CD4-positive, alpha-beta T cell (primary cell): ENCODE results near the gene ZNF438. TPM values are rescaled to one million over a fixed set of nuclear protein-coding genes. Genes with fewer than 3 reads are reported as not detected.

Source experiments
- ATAC-seq: fragments of 200-7000 bp; cut with Tn5 transposase; one replicate; pipeline ENCODE4 v1.10.0; 2022; ENCODE audit warnings: mild to moderate bottlenecking; ENCODE audit not compliant: poor library complexity
- CTCF ChIA-PET: fragments of 350-600 bp; sonication (Branson Sonifier 250); formaldehyde crosslinking; loops from one replicate; lab custom pipeline; 2021; ENCODE audit warnings: antibody characterized with exemption, inconsistent platforms; lab: Charles Lee
- POLR2A ChIA-PET: fragments of 350-600 bp; sonication (Branson Sonifier 250); formaldehyde crosslinking; loops from one replicate; lab custom pipeline; 2021; ENCODE audit warnings: antibody characterized with exemption, inconsistent platforms; lab: Charles Lee
- DNase-seq, 14 experiments: peaks; one replicate each; pipeline ENCODE4 v3.0.0-alpha.2; 2013 to 2020; ENCODE audit warnings: mixed read lengths in 2 of 14
- H3K27ac ChIP-seq, 2 donors: one replicate each; pipeline versions ENCODE4 v1.5.1 to v1.7.0; 2013; ENCODE audit warnings: low read length in 2 of 2, low read depth in 1 of 2, mild to moderate bottlenecking in 1 of 2
- H3K27me3 ChIP-seq, 2 experiments: 1 replicate in 1 of 2; 2 replicates in 1 of 2; pipeline versions ENCODE4 v1.6.1 to v1.7.0; 2013; ENCODE audit warnings: low read length in 2 of 2, control low read depth in 1 of 2, mild to moderate bottlenecking in 1 of 2, moderate library complexity in 1 of 2; ENCODE audit not compliant: insufficient read depth in 2 of 2, control insufficient read depth in 1 of 2
- H3K36me3 ChIP-seq: one replicate; pipeline ENCODE4 v1.6.1; 2013; ENCODE audit warnings: low read length, control low read depth; ENCODE audit not compliant: insufficient read depth
- H3K4me1 ChIP-seq: one replicate; pipeline ENCODE4 v1.6.1; 2013; ENCODE audit warnings: low read length, control low read depth; ENCODE audit not compliant: insufficient read depth
- H3K4me3 ChIP-seq: one replicate; pipeline ENCODE4 v1.5.1; 2013; ENCODE audit warnings: mild to moderate bottlenecking, low read length, moderate library complexity
- H3K9me3 ChIP-seq, 2 experiments: 1 replicate in 1 of 2; 2 replicates in 1 of 2; pipeline versions ENCODE4 v1.6.1 to v1.7.0; 2013; ENCODE audit warnings: low read length in 2 of 2, mild to moderate bottlenecking in 2 of 2, control low read depth in 1 of 2, moderate library complexity in 1 of 2; ENCODE audit not compliant: control insufficient read depth in 1 of 2, insufficient read depth in 1 of 2
- H3K27ac Mint-ChIP-seq: one replicate; pipeline ENCODE4 v1.8.0; 2020; ENCODE audit warnings: mixed read lengths
- H3K27me3 Mint-ChIP-seq: one replicate; pipeline ENCODE4 v1.8.0; 2021; ENCODE audit warnings: mixed read lengths
- H3K36me3 Mint-ChIP-seq: one replicate; pipeline ENCODE4 v1.8.0; 2021; ENCODE audit warnings: low read depth, mixed read lengths
- H3K4me1 Mint-ChIP-seq: one replicate; pipeline ENCODE4 v1.8.0; 2021; ENCODE audit warnings: low read depth, mixed read lengths
- H3K4me3 Mint-ChIP-seq: one replicate; pipeline ENCODE4 v1.8.0; 2020; ENCODE audit warnings: mild to moderate bottlenecking, mixed read lengths
- H3K9me3 Mint-ChIP-seq: one replicate; pipeline ENCODE4 v1.8.0; 2020; ENCODE audit warnings: mixed read lengths
- intact Hi-C, 2 experiments: fragments of 100-400 bp; cut with DNase I in 1 of 2; cut with micrococcal nuclease in 1 of 2; formaldehyde crosslinking; loops; one replicate each; pipeline versions ENCODE4 v1.15.1 to v1.9.0; 2023 to 2025; cut with DNase I, micrococcal nuclease
- total RNA-seq, 174 experiments: library from RNA in 2 of 174; stranded (reverse) in 2 of 174; gene quantifications; one replicate each; pipeline ENCODE4 v1.2.3 and lab custom pipeline; 2021 to 2026
- TF ChIP-seq, protein P1 (sequence below): fragments of 200-600 bp; IDR thresholded peaks from one replicate; pipeline ENCODE4 v1.8.0; 2022; ENCODE audit warnings: antibody characterized with exemption, mild to moderate bottlenecking

ZNF438 gene
- total RNA-seq, 2 experiments from 2014 or later: 1.9 to 2.0 TPM

DNA sequence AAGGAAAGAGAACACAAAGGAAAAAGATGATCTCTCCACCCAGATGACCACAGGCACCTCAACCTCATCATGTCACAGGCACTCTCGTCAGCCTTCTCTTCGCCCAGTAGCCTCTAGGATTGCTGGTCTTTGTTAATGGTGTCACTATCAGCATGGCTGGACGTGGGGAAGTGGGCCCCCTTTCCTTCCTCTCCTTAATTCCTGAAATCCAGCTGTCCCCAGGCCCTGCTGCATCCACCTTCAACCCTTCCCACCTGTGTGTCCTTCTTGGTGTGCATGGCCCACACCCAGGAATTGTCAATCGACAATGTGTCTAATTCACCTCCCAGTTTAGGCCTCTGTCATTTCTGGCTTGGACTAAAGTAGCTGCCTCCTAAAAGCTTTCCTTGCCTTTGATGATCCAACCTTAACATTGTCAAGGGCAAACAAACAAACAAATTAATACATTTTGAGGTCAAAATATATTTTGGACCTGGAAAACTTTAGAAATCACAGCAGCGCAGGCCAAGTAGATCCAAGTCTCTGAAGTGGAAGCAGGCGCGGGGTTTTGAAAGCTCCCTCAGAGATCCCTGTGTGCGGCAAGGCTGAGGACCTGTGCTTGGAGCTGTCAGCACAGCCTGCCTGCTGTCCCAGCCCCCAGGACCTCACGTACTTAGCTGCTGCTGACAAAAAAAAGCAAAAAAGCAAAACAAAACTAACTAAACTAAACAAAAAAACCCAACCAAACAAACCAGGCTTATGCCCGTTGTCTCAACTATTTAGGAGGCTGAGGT, 208.8 kb downstream of the ZNF438 start:
- H3K4me3 ChIP-seq: no peak overlapping the region
- intact Hi-C loops: no loop called here
- no peak overlapping the region for H3K27ac Mint-ChIP-seq
- H3K36me3 Mint-ChIP-seq: no peaks in the 10 kb centered on the region
- DNase-seq (no peak), ATAC-seq (no peak)
- no peaks in the 10 kb centered on the region for H3K27me3 ChIP-seq
- TF ChIP-seq, protein P1, sequence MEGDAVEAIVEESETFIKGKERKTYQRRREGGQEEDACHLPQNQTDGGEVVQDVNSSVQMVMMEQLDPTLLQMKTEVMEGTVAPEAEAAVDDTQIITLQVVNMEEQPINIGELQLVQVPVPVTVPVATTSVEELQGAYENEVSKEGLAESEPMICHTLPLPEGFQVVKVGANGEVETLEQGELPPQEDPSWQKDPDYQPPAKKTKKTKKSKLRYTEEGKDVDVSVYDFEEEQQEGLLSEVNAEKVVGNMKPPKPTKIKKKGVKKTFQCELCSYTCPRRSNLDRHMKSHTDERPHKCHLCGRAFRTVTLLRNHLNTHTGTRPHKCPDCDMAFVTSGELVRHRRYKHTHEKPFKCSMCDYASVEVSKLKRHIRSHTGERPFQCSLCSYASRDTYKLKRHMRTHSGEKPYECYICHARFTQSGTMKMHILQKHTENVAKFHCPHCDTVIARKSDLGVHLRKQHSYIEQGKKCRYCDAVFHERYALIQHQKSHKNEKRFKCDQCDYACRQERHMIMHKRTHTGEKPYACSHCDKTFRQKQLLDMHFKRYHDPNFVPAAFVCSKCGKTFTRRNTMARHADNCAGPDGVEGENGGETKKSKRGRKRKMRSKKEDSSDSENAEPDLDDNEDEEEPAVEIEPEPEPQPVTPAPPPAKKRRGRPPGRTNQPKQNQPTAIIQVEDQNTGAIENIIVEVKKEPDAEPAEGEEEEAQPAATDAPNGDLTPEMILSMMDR: no peak
- ChIA-PET POLR2A (interaction anchor here (1.6 kb wide), 1 partner anchor 38 kb away, joined by 10 read pairs; no protein-coding TSS in a partner anchor), CTCF (no interaction called here)
- no peak overlapping the region for H3K4me3 Mint-ChIP-seq
- no peaks in the 10 kb centered on the region for H3K9me3 Mint-ChIP-seq
- no peaks in the 10 kb centered on the region for H3K4me1 ChIP-seq
- no peak overlapping the region for H3K27ac ChIP-seq
- no peaks in the 10 kb centered on the region for H3K4me1 Mint-ChIP-seq
- H3K9me3 ChIP-seq: no peaks in the 10 kb centered on the region
- H3K36me3 ChIP-seq: no peaks in the 10 kb centered on the region
- no peaks in the 10 kb centered on the region for H3K27me3 Mint-ChIP-seq

DNA sequence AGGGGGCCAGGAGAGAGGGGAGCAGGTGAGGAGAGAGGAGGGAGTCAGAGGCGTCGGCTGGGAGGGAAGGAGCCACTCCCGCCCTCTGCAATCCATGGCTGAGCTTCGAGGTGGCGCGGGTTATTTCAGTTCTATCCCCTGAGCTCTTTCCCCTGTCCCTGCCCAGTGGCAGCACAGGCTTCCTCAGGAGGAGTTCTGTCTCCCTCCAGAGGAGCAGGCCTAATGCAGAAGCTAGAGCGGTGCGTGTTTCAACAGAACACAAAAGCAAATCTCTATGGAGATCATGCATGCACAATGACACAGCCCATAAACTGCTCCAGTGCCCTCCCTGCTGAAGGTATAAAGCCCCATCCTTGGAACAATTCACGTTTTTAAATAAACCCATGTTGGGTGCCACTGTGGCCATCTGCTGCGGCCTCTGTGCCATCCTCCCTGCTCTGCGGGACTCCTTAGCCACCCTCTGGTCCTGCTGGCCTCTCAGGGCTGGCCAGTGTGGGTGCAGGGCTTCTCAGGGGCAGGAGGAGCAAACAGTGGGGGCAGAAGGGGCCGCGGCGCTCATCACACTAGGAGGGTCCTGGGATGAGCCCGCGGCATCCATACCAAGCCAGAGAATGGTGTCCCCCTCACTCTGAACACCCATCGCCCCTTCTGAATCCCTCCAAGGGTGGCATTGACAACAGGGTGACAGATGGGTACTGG, 209.5 kb downstream of the ZNF438 start:
- no peaks in the 10 kb centered on the region for H3K9me3 ChIP-seq

DNA sequence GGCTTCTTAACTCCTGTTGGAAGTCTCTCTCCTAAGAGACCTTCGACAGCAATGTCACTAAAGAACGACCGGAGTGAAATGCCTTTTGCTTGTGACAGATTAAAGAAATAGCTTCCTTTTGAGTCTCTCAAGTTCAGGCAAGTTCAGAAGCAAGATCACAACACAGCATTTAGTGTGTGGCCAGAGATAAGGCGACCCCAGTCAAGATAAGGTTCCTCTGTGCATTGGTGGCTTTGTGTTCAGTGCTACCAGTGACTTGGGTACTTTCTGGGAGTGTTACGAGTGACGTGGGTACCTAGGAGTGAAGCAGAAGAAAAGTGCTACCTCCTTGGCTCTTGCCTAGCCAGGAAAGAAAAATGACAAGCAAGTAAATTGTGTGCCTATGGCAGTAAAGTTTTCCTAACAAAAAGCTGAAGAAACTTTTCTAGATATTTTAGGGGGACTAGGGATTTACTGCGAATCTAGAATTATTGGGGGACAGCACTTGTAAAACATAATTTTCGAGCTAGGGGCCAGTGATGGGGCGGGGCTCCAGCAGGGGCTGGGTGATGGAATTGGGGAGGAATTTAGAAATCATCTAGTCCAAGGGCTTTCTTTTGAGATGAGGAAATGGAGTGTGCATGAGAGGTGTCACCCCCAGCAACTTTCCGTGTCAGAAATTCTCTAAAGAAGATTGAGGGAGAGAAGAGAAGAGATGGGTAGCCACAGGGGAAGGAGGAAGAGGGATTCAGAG, 210.2 kb downstream of the ZNF438 start:
- H3K27me3 ChIP-seq: no peaks in the 10 kb centered on the region
- no peaks in the 10 kb centered on the region for H3K9me3 Mint-ChIP-seq
- TF ChIP-seq, protein P1: no peak
- POLR2A ChIA-PET: interaction anchor here (1.0 to 1.6 kb wide), 2 partner anchors 37 to 211 kb away, joined by 5 to 10 read pairs; partner anchors contain the start of gene ZNF438
- intact Hi-C loops: no loop called here
- no peaks in the 10 kb centered on the region for H3K36me3 Mint-ChIP-seq
- H3K4me3 Mint-ChIP-seq: no peak overlapping the region
- H3K4me1 ChIP-seq: no peaks in the 10 kb centered on the region
- H3K4me1 Mint-ChIP-seq: no peaks in the 10 kb centered on the region
- no peak overlapping the region for H3K4me3 ChIP-seq
- H3K27ac ChIP-seq: no peak overlapping the region
- no peak overlapping the region for H3K27ac Mint-ChIP-seq
- no peak for DNase-seq
- H3K27me3 Mint-ChIP-seq: no peaks in the 10 kb centered on the region
- no peaks in the 10 kb centered on the region for H3K36me3 ChIP-seq
- CTCF ChIA-PET: no interaction called here
- ATAC-seq: no peak
- no peaks in the 10 kb centered on the region for H3K9me3 ChIP-seq

More for the DNA sequence above, 209.5 kb downstream of the ZNF438 start:
- Histone ChIP-seq H3K4me1 (no peaks in the 10 kb centered on the region), H3K27me3 (no peaks in the 10 kb centered on the region), H3K4me3 (no peak overlapping the region), H3K36me3 (no peaks in the 10 kb centered on the region), H3K27ac (no peak overlapping the region)
- no peak overlapping the region for H3K4me3 Mint-ChIP-seq
- intact Hi-C loops: no loop called here
- no peaks in the 10 kb centered on the region for H3K27me3 Mint-ChIP-seq
- DNase-seq: no peak
- no peaks in the 10 kb centered on the region for H3K9me3 Mint-ChIP-seq
- H3K36me3 Mint-ChIP-seq: no peaks in the 10 kb centered on the region
- TF ChIP-seq, protein P1: no peak
- no peak overlapping the region for H3K27ac Mint-ChIP-seq
- H3K4me1 Mint-ChIP-seq: no peaks in the 10 kb centered on the region
- POLR2A ChIA-PET: interaction anchor here (1.0 to 1.6 kb wide), 2 partner anchors 37 to 210 kb away, joined by 5 to 10 read pairs; partner anchors contain the start of gene ZNF438
- CTCF ChIA-PET: no interaction called here
- no peak for ATAC-seq
